Calu3 (cell line): Measurements from ENCODE around the gene TFF3. TPM values are rescaled to one million over a fixed set of nuclear protein-coding genes. Genes with fewer than 3 reads are reported as not detected.

Source experiments
- BruUV-seq: library from RNA; stranded (reverse); fragments of 400-500 nt; replicated peaks from 2 replicates; lab custom pipeline; 2021; lab: Mats Ljungman, UMichigan
- CTCF ChIA-PET: fragments of 300-600 bp; sonication (Branson Sonifier 250); formaldehyde crosslinking; loops from one replicate; lab custom pipeline; 2022; ENCODE audit warnings: antibody characterized with exemption; lab: Charles Lee
- DNase-seq: peaks from one replicate; pipeline ENCODE4 v3.0.0; 2022
- H3K27ac Mint-ChIP-seq: one replicate; pipeline ENCODE4 v1.8.0; 2022; ENCODE audit warnings: mixed read lengths; ENCODE audit not compliant: unreplicated experiment
- H3K27me3 Mint-ChIP-seq: one replicate; pipeline ENCODE4 v1.8.0; 2022; ENCODE audit warnings: mixed read lengths; ENCODE audit not compliant: unreplicated experiment
- H3K36me3 Mint-ChIP-seq: one replicate; pipeline ENCODE4 v1.8.0; 2022; ENCODE audit warnings: mild to moderate bottlenecking, moderate library complexity, mixed read lengths; ENCODE audit not compliant: insufficient read depth, unreplicated experiment
- H3K4me1 Mint-ChIP-seq: one replicate; pipeline ENCODE4 v1.8.0; 2022; ENCODE audit warnings: mild to moderate bottlenecking, low read depth, mixed read lengths; ENCODE audit not compliant: unreplicated experiment
- H3K4me3 Mint-ChIP-seq: one replicate; pipeline ENCODE4 v1.8.0; 2022; ENCODE audit warnings: mild to moderate bottlenecking, low read depth, moderate library complexity, mixed read lengths; ENCODE audit not compliant: unreplicated experiment
- H3K9me3 Mint-ChIP-seq: one replicate; pipeline ENCODE4 v1.8.0; 2022; ENCODE audit warnings: low read depth, mixed read lengths; ENCODE audit not compliant: unreplicated experiment
- CTCF ChIP-seq: fragments of 200-600 bp; IDR thresholded peaks from one replicate; pipeline ENCODE4 v1.8.0; 2022; ENCODE audit warnings: antibody characterized with exemption; ENCODE audit not compliant: unreplicated experiment
- intact Hi-C: fragments of 100-400 bp; cut with micrococcal nuclease; formaldehyde crosslinking; loops from one replicate; pipeline ENCODE4 v1.10.0; 2022; ENCODE audit not compliant: unreplicated experiment
- total RNA-seq: library from RNA; stranded (reverse); gene quantifications from 2 replicates; pipeline ENCODE4 v1.2.3, GENCODE V29; 2022

The TFF3 gene
- total RNA-seq, 1 experiment from 2014 or later, result not detected

GRCh38 chr21:42279888-42280287 lies 35.3 kb downstream of the TFF3 start:
- no TSS peak for BruUV-seq
- Mint-ChIP-seq H3K4me3 (no peak overlapping the region), H3K27ac (no peak overlapping the region), H3K27me3 (peaks cover 39% of the 10 kb centered on the region), H3K36me3 (no peaks in the 10 kb centered on the region), H3K4me1 (no peaks in the 10 kb centered on the region), H3K9me3 (no peaks in the 10 kb centered on the region)
- TF ChIP-seq CTCF, result no peak
- intact Hi-C loops, result no loop called here
- CTCF ChIA-PET, result no interaction called here
- DNase-seq, result no peak

GRCh38 chr21:42279341-42279871 lies 35.8 kb downstream of the TFF3 start:
- Mint-ChIP-seq H3K9me3 (no peaks in the 10 kb centered on the region), H3K36me3 (no peaks in the 10 kb centered on the region), H3K4me1 (no peaks in the 10 kb centered on the region), H3K27ac (no peak overlapping the region), H3K27me3 (peaks cover 39% of the 10 kb centered on the region), H3K4me3 (no peak overlapping the region)
- no peak for DNase-seq
- CTCF ChIA-PET, result no interaction called here
- no TSS peak for BruUV-seq
- no peak for TF ChIP-seq CTCF
- intact Hi-C loops, result no loop called here

- DNase-seq, result no peak
- peaks cover 39% of the 10 kb centered on the region for H3K27me3 Mint-ChIP-seq
Measured at GRCh38 chr21:42278451-42279149, 36.6 kb downstream of the TFF3 start.

GRCh38 chr21:42277593-42277992 lies 37.6 kb downstream of the TFF3 start:
- CTCF ChIA-PET, result no interaction called here
- TF ChIP-seq CTCF, result no peak
- Mint-ChIP-seq H3K4me3 (no peak overlapping the region), H3K4me1 (no peaks in the 10 kb centered on the region), H3K27ac (no peak overlapping the region), H3K27me3 (peaks cover 39% of the 10 kb centered on the region), H3K9me3 (no peaks in the 10 kb centered on the region), H3K36me3 (no peaks in the 10 kb centered on the region)
- BruUV-seq, result no TSS peak
- no peak for DNase-seq
- intact Hi-C loops, result loop anchor here (1.0 kb wide), 1 partner anchor 30 kb away; no protein-coding TSS in a partner anchor

More at GRCh38 chr21:42278451-42279149, 36.6 kb downstream of the TFF3 start:
- TF ChIP-seq CTCF, result no peak
- no peaks in the 10 kb centered on the region for H3K36me3 Mint-ChIP-seq
- no TSS peak for BruUV-seq
- H3K4me3 Mint-ChIP-seq, result no peak overlapping the region
- no peaks in the 10 kb centered on the region for H3K9me3 Mint-ChIP-seq
- intact Hi-C loops, result no loop called here
- H3K4me1 Mint-ChIP-seq, result no peaks in the 10 kb centered on the region
- no peak overlapping the region for H3K27ac Mint-ChIP-seq
- CTCF ChIA-PET, result no interaction called here
